BE2C (cell line): ENCODE measurements around the gene OR52K1. TPM values are rescaled to one million over a fixed set of nuclear protein-coding genes. Genes with fewer than 3 reads are reported as not detected.

Experiments
- DNase-seq: peaks from one replicate; pipeline ENCODE4 v3.0.0-alpha.2; 2020
- H3K27me3 ChIP-seq: fragments of 250-450 bp; sonication (Bioruptor Pico); 2 replicates; pipeline ENCODE4 v1.5.1; 2020; ENCODE audit warnings: mild to moderate bottlenecking
- H3K36me3 ChIP-seq: fragments of 250-450 bp; sonication (Bioruptor Pico); 2 replicates; pipeline ENCODE4 v1.5.1; 2020; ENCODE audit warnings: mild to moderate bottlenecking
- H3K4me1 ChIP-seq: fragments of 250-450 bp; sonication (Bioruptor Pico); 2 replicates; pipeline ENCODE4 v1.5.1; 2020
- H3K4me3 ChIP-seq: 2 replicates; pipeline ENCODE4 v1.5.1; 2011; ENCODE audit warnings: low read depth, low read length
- H3K9me3 ChIP-seq: fragments of 250-450 bp; sonication (Bioruptor Pico); 2 replicates; pipeline ENCODE4 v1.5.1; 2020
- CTCF ChIP-seq: IDR thresholded peaks from 2 replicates; pipeline ENCODE4 v1.5.1; 2012; ENCODE audit warnings: mild to moderate bottlenecking, low read depth, low read length
- polyA plus RNA-seq: library from polyadenylated mRNA; unstranded; fragments of >200 nt; gene quantifications from one replicate; pipeline ENCODE4 v1.2.1, GENCODE V29; 2012; ENCODE audit warnings: low read depth, missing spikeins; ENCODE audit not compliant: insufficient read length, insufficient read depth

OR52K1 gene
- polyA plus RNA-seq = not detected

DNA sequence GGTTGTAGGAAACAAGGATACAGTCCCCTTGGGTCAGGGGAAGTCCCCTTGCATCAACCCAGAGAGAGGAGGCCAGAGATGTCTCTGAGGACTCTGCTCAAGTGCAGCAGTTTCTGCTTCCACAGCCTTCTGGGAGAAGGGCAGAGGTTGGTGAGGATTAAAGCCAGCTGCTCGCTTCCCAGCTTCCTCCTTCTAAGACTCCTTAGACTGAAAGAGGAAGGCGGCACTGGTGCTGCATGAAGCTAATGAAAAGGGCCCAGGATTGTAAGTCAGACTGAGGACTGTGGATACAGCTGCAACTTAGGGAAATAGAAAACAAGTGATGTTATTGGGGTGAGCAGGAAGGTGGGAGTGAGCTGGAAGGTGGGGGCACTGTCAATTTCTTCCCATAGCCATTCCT is at the start of gene OR52K1:
Gene OR52K1, plus strand, starts transcription at position 202 of the 400 bp plus-strand sequence. CDS start 6,255 bp downstream, outside the sequence.
- no peak for DNase-seq
- no peak within 1 kb of the TSS for H3K4me3 ChIP-seq
- no peaks in the 10 kb centered on the region for H3K4me1 ChIP-seq
- H3K27me3 ChIP-seq = no peaks in the 10 kb centered on the region
- no peaks in the 10 kb centered on the region for H3K36me3 ChIP-seq
- TF ChIP-seq CTCF = no peak
- H3K9me3 ChIP-seq = no peaks in the 10 kb centered on the region

DNA sequence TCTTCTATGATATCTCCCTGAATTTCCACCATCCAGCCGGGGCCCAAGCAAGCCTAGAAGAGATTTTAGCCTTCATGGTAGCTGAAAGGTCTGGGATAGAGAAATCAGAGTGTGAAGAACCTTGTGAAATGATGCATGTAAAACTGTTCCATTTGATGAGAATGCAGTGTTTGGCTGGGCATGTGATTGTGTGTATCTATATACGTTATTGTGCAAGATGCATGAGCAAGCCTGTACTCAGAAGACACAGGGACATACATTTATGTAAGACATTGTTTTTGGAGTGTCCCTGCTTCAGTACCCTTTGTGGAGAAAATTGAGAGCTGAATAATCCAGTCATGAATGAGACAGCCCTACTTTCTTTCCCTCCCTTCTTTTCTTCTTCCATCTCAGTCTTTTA is 48.6 kb upstream of the OR52K1 start:
- no peak for DNase-seq
- no peaks in the 10 kb centered on the region for H3K9me3 ChIP-seq
- TF ChIP-seq CTCF = no peak
- no peak overlapping the region for H3K4me3 ChIP-seq
- H3K36me3 ChIP-seq = no peaks in the 10 kb centered on the region
- no peaks in the 10 kb centered on the region for H3K4me1 ChIP-seq
- no peaks in the 10 kb centered on the region for H3K27me3 ChIP-seq

- Histone ChIP-seq H3K27me3 (no peaks in the 10 kb centered on the region), H3K9me3 (no peaks in the 10 kb centered on the region), H3K36me3 (no peaks in the 10 kb centered on the region), H3K4me1 (no peaks in the 10 kb centered on the region), H3K4me3 (no peak overlapping the region)
- DNase-seq = no peak
- no peak for TF ChIP-seq CTCF
Observed at GRCh38 chr11:4436411-4436810, 46.0 kb upstream of the OR52K1 start.

DNA sequence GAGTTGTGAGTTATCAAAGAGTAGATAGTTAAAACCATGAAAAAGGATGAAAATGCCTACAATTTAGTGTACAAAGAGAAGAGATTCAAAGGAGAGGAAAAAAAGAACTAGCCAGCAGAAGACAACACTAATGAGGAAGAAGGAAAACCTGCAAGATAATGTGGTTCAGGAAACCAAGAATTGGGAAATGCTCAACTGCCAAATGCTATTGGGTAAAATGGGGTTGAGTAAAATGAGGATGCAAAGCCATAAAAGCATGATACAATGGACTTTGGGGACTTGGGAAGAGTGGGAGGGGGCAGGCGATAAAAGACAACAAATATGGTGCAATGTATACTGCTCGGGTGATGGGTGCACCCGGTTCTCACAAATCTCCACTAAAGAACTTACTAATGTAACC is 40.9 kb upstream of the OR52K1 start:
- Histone ChIP-seq H3K36me3 (no peaks in the 10 kb centered on the region), H3K27me3 (no peaks in the 10 kb centered on the region), H3K4me3 (no peak overlapping the region), H3K9me3 (no peaks in the 10 kb centered on the region), H3K4me1 (no peaks in the 10 kb centered on the region)
- no peak for TF ChIP-seq CTCF
- DNase-seq = no peak

DNA sequence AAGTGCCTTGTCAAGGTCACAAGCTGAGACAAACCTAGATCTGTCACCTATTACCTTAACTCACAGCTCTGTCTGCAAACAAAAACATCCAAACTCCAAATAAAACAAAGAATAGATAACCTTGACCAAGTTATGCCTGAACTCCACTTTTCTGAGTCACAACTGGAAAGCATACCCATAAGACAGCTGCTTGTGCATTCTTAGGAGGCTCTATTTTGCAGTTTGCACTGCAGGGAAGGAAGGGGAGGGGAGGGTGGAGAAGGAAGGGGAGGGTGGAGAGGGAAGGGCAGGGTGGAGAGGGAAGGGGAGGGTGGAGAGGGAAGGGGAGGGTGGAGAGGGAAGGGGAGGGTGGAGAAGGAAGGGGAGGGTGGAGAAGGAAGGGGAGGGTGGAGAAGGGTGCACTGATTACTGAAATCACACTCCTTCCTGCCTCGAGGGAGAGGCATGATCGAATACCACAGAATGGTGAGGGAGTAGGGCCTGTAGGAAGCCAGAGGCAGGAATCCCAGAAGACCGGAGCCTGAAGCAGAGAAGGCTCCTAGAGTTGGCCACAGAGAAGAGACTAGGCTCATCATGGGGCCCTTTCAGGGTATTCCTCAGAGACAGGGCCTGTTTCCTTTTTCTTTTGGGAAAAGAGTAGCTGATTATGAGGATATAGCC is 39.1 kb upstream of the OR52K1 start:
- Histone ChIP-seq H3K36me3 (no peaks in the 10 kb centered on the region), H3K4me3 (no peak overlapping the region), H3K9me3 (no peaks in the 10 kb centered on the region), H3K27me3 (no peaks in the 10 kb centered on the region), H3K4me1 (no peaks in the 10 kb centered on the region)
- DNase-seq = no peak
- no peak for TF ChIP-seq CTCF

- H3K4me3 ChIP-seq = no peak within 1 kb of the TSS
- TF ChIP-seq CTCF = no peak
- H3K4me1 ChIP-seq = no peaks in the 10 kb centered on the region
- no peak for DNase-seq
- no peaks in the 10 kb centered on the region for H3K27me3 ChIP-seq
- H3K9me3 ChIP-seq = no peaks in the 10 kb centered on the region
- H3K36me3 ChIP-seq = no peaks in the 10 kb centered on the region
Observed at GRCh38 chr11:4448995-4449394, 33.5 kb upstream of the OR52K1 start, which contains the start of gene OR52K2. TSS of gene OR52K2 (plus strand) at chr11:4449295. CDS start at chr11:4449340, 45 bp downstream.
